ENCODE results near the gene DELE1. TPM values are rescaled to one million over a fixed set of nuclear protein-coding genes. Genes with fewer than 3 reads are reported as not detected.
A peak's percentile ranks its signal among the peaks of the same experiment; 100 is the strongest.

DELE1 gene
- 10 to 100 TPM; 30.4 to 30.5 TPM for polyA plus RNA-seq

- H3K4me1 ChIP-seq (ENCODE audit: control insufficient read depth in 2 of 2, insufficient read depth in 2 of 2, low read length in 1 of 2), result peaks cover 0 to 6% of the 10 kb centered on the region in 2 donors
- H3K36me3 ChIP-seq (ENCODE audit: control insufficient read depth in 2 of 2, insufficient read depth in 2 of 2, low read length in 1 of 2), result peaks cover 3 to 19% of the 10 kb centered on the region in 2 donors
- H3K9me3 ChIP-seq (ENCODE audit: control insufficient read depth in 2 of 2, insufficient read depth in 1 of 2, low read depth in 1 of 2, low read length in 1 of 2), result no peaks in the 10 kb centered on the region
- H3K27me3 ChIP-seq (ENCODE audit: control insufficient read depth in 1 of 2, insufficient read depth in 2 of 2, low read length in 2 of 2), result no peaks in the 10 kb centered on the region
- peak within 1 kb of the TSS; percentile 99 to 100 for H3K27ac ChIP-seq (ENCODE audit: low read depth in 2 of 2, low read length in 1 of 2)
- peak within 1 kb of the TSS; percentile 62 to 89 for H3K4me3 ChIP-seq (ENCODE audit: low read depth in 1 of 2, low read length in 2 of 2)
- WGBS, 2 donors, result 0 to 1% methylated on average over 53 of the region's 53 CpGs
Observed at GRCh38 chr5:141923448-141924313, at the start of gene DELE1. DELE1 (plus strand) TSS chr5:141923871; CDS start chr5:141923942, 71 bp downstream.

GRCh38 chr5:141873933-141874261 lies 49.8 kb upstream of the DELE1 start:
- Histone ChIP-seq H3K9me3 (ENCODE audit: control insufficient read depth in 2 of 2, insufficient read depth in 1 of 2, low read depth in 1 of 2, low read length in 1 of 2) (no peaks in the 10 kb centered on the region), H3K4me3 (ENCODE audit: low read depth in 1 of 2, low read length in 2 of 2) (peak overlapping the region; percentile 4 to 5), H3K4me1 (ENCODE audit: control insufficient read depth in 2 of 2, insufficient read depth in 2 of 2, low read length in 1 of 2) (peaks cover 4 to 32% of the 10 kb centered on the region in 2 donors), H3K27ac (ENCODE audit: low read depth in 2 of 2, low read length in 1 of 2) (peak overlapping the region in 1 of 2 donors; percentile 43), H3K27me3 (ENCODE audit: control insufficient read depth in 1 of 2, insufficient read depth in 2 of 2, low read length in 2 of 2) (peaks cover 0 to 9% of the 10 kb centered on the region in 2 donors), H3K36me3 (ENCODE audit: control insufficient read depth in 2 of 2, insufficient read depth in 2 of 2, low read length in 1 of 2) (no peaks in the 10 kb centered on the region)
- 61 to 74% methylated on average over 3 of the region's 3 CpGs for WGBS, 2 donors

GRCh38 chr5:141874262-141874964 lies 49.3 kb upstream of the DELE1 start:
- no peak overlapping the region for H3K27ac ChIP-seq (ENCODE audit: low read depth in 2 of 2, low read length in 1 of 2)
- 47 to 60% methylated on average over 16 of the region's 16 CpGs for WGBS, 2 donors
- peaks cover 4 to 29% of the 10 kb centered on the region in 2 donors for H3K4me1 ChIP-seq (ENCODE audit: control insufficient read depth in 2 of 2, insufficient read depth in 2 of 2, low read length in 1 of 2)
- no peaks in the 10 kb centered on the region for H3K9me3 ChIP-seq (ENCODE audit: control insufficient read depth in 2 of 2, insufficient read depth in 1 of 2, low read depth in 1 of 2, low read length in 1 of 2)
- H3K27me3 ChIP-seq (ENCODE audit: control insufficient read depth in 1 of 2, insufficient read depth in 2 of 2, low read length in 2 of 2), result peaks cover 0 to 9% of the 10 kb centered on the region in 2 donors
- H3K36me3 ChIP-seq (ENCODE audit: control insufficient read depth in 2 of 2, insufficient read depth in 2 of 2, low read length in 1 of 2), result no peaks in the 10 kb centered on the region
- H3K4me3 ChIP-seq (ENCODE audit: low read depth in 1 of 2, low read length in 2 of 2), result peak overlapping the region; percentile 4 to 78

GRCh38 chr5:141875022-141875740 lies 48.5 kb upstream of the DELE1 start:
- 24% methylated on average over 9 of the region's 9 CpGs for WGBS, 2 donors
- peaks cover 0 to 9% of the 10 kb centered on the region in 2 donors for H3K27me3 ChIP-seq (ENCODE audit: control insufficient read depth in 1 of 2, insufficient read depth in 2 of 2, low read length in 2 of 2)
- peak overlapping the region; percentile 78 to 80 for H3K4me3 ChIP-seq (ENCODE audit: low read depth in 1 of 2, low read length in 2 of 2)
- H3K36me3 ChIP-seq (ENCODE audit: control insufficient read depth in 2 of 2, insufficient read depth in 2 of 2, low read length in 1 of 2), result no peaks in the 10 kb centered on the region
- H3K27ac ChIP-seq (ENCODE audit: low read depth in 2 of 2, low read length in 1 of 2), result peak overlapping the region; percentile 45 to 94
- H3K9me3 ChIP-seq (ENCODE audit: control insufficient read depth in 2 of 2, insufficient read depth in 1 of 2, low read depth in 1 of 2, low read length in 1 of 2), result no peaks in the 10 kb centered on the region
- peaks cover 4 to 23% of the 10 kb centered on the region in 2 donors for H3K4me1 ChIP-seq (ENCODE audit: control insufficient read depth in 2 of 2, insufficient read depth in 2 of 2, low read length in 1 of 2)

GRCh38 chr5:141875795-141876627 lies 47.7 kb upstream of the DELE1 start:
- Histone ChIP-seq H3K4me1 (ENCODE audit: control insufficient read depth in 2 of 2, insufficient read depth in 2 of 2, low read length in 1 of 2) (peaks cover 4 to 17% of the 10 kb centered on the region in 2 donors), H3K36me3 (ENCODE audit: control insufficient read depth in 2 of 2, insufficient read depth in 2 of 2, low read length in 1 of 2) (no peaks in the 10 kb centered on the region), H3K4me3 (ENCODE audit: low read depth in 1 of 2, low read length in 2 of 2) (peak overlapping the region; percentile 78 to 80), H3K27ac (ENCODE audit: low read depth in 2 of 2, low read length in 1 of 2) (peak overlapping the region; percentile 82 to 94), H3K27me3 (ENCODE audit: control insufficient read depth in 1 of 2, insufficient read depth in 2 of 2, low read length in 2 of 2) (peaks cover 0 to 9% of the 10 kb centered on the region in 2 donors), H3K9me3 (ENCODE audit: control insufficient read depth in 2 of 2, insufficient read depth in 1 of 2, low read depth in 1 of 2, low read length in 1 of 2) (no peaks in the 10 kb centered on the region)
- 1% methylated on average over 56 to 65 of the region's 65 CpGs for WGBS, 2 donors

GRCh38 chr5:141876628-141877355 lies 46.9 kb upstream of the DELE1 start:
- H3K27me3 ChIP-seq (ENCODE audit: control insufficient read depth in 1 of 2, insufficient read depth in 2 of 2, low read length in 2 of 2), result peaks cover 0 to 9% of the 10 kb centered on the region in 2 donors
- H3K9me3 ChIP-seq (ENCODE audit: control insufficient read depth in 2 of 2, insufficient read depth in 1 of 2, low read depth in 1 of 2, low read length in 1 of 2), result no peaks in the 10 kb centered on the region
- H3K27ac ChIP-seq (ENCODE audit: low read depth in 2 of 2, low read length in 1 of 2), result peak overlapping the region; percentile 82 to 94
- H3K4me3 ChIP-seq (ENCODE audit: low read depth in 1 of 2, low read length in 2 of 2), result peak overlapping the region; percentile 78 to 80
- H3K36me3 ChIP-seq (ENCODE audit: control insufficient read depth in 2 of 2, insufficient read depth in 2 of 2, low read length in 1 of 2), result no peaks in the 10 kb centered on the region
- WGBS, 2 donors, result 2 to 3% methylated on average over 42 of the region's 42 CpGs
- peaks cover 4 to 16% of the 10 kb centered on the region in 2 donors for H3K4me1 ChIP-seq (ENCODE audit: control insufficient read depth in 2 of 2, insufficient read depth in 2 of 2, low read length in 1 of 2)

- peaks cover 4 to 16% of the 10 kb centered on the region in 2 donors for H3K4me1 ChIP-seq (ENCODE audit: control insufficient read depth in 2 of 2, insufficient read depth in 2 of 2, low read length in 1 of 2)
- peaks cover under 1 to 9% of the 10 kb centered on the region in 2 donors for H3K27me3 ChIP-seq (ENCODE audit: control insufficient read depth in 1 of 2, insufficient read depth in 2 of 2, low read length in 2 of 2)
- WGBS, 2 donors, result 1% methylated on average over 37 to 55 of the region's 55 CpGs
Observed at GRCh38 chr5:141877356-141878185, 46.1 kb upstream of the DELE1 start.

GRCh38 chr5:141878186-141878710 lies 45.4 kb upstream of the DELE1 start, which contains the start of gene PCDH1:
PCDH1 (minus strand) TSS chr5:141878410; CDS start chr5:141878262, 148 bp downstream.
- H3K4me3 ChIP-seq (ENCODE audit: low read depth in 1 of 2, low read length in 2 of 2), result peak within 1 kb of the TSS; percentile 78 to 80
- no peaks in the 10 kb centered on the region for H3K9me3 ChIP-seq (ENCODE audit: control insufficient read depth in 2 of 2, insufficient read depth in 1 of 2, low read depth in 1 of 2, low read length in 1 of 2)
- peak within 1 kb of the TSS; percentile 82 to 94 for H3K27ac ChIP-seq (ENCODE audit: low read depth in 2 of 2, low read length in 1 of 2)
- H3K27me3 ChIP-seq (ENCODE audit: control insufficient read depth in 1 of 2, insufficient read depth in 2 of 2, low read length in 2 of 2), result peaks cover 3 to 9% of the 10 kb centered on the region in 2 donors
- H3K4me1 ChIP-seq (ENCODE audit: control insufficient read depth in 2 of 2, insufficient read depth in 2 of 2, low read length in 1 of 2), result peaks cover 4 to 18% of the 10 kb centered on the region in 2 donors
- WGBS, 2 donors, result 0% methylated on average over 5 to 58 of the region's 63 CpGs
- no peaks in the 10 kb centered on the region for H3K36me3 ChIP-seq (ENCODE audit: control insufficient read depth in 2 of 2, insufficient read depth in 2 of 2, low read length in 1 of 2)

More at GRCh38 chr5:141877356-141878185, 46.1 kb upstream of the DELE1 start:
- no peaks in the 10 kb centered on the region for H3K36me3 ChIP-seq (ENCODE audit: control insufficient read depth in 2 of 2, insufficient read depth in 2 of 2, low read length in 1 of 2)
- H3K4me3 ChIP-seq (ENCODE audit: low read depth in 1 of 2, low read length in 2 of 2), result peak overlapping the region; percentile 78 to 80
- peak overlapping the region; percentile 82 to 94 for H3K27ac ChIP-seq (ENCODE audit: low read depth in 2 of 2, low read length in 1 of 2)
- no peaks in the 10 kb centered on the region for H3K9me3 ChIP-seq (ENCODE audit: control insufficient read depth in 2 of 2, insufficient read depth in 1 of 2, low read depth in 1 of 2, low read length in 1 of 2)

All from esophagus (tissue), 2 donors.